ENCODE measurements around the gene COPG2.

DNA sequence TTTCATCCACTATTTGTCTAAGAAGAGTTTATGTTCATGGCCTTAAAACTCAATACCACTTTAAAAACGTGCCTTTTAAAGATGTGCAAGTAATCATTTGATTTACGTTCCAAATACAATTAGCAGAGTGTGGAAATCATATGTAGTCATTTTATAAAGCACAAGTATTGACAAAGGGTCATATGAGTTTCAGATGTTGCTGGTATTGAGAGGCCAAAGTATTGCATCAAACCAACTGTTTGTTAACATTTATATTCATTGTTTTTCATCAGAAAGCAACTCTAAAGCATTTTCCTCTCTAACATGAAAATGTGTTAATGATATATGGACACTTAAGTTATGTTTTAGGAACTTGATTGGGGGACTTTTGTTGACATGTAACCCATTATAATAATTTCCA, 29.3 kb upstream of the COPG2 start:
- TF ChIP-seq, protein P1, sequence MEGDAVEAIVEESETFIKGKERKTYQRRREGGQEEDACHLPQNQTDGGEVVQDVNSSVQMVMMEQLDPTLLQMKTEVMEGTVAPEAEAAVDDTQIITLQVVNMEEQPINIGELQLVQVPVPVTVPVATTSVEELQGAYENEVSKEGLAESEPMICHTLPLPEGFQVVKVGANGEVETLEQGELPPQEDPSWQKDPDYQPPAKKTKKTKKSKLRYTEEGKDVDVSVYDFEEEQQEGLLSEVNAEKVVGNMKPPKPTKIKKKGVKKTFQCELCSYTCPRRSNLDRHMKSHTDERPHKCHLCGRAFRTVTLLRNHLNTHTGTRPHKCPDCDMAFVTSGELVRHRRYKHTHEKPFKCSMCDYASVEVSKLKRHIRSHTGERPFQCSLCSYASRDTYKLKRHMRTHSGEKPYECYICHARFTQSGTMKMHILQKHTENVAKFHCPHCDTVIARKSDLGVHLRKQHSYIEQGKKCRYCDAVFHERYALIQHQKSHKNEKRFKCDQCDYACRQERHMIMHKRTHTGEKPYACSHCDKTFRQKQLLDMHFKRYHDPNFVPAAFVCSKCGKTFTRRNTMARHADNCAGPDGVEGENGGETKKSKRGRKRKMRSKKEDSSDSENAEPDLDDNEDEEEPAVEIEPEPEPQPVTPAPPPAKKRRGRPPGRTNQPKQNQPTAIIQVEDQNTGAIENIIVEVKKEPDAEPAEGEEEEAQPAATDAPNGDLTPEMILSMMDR (conservative IDR thresholded peaks at IDR 0.05 in 1 of 2, IDR thresholded peaks at IDR 0.05 in 1 of 2; ENCODE audit: low read depth in 1 of 2, low read length in 2 of 2): no peak
- no peak for TF ChIP-seq EZH2 (IDR thresholded peaks at IDR 0.05; ENCODE audit: low read length, missing control alignments)

Data from fibroblast of lung (primary cell).